ENCODE measurements around the gene CRCP.

GRCh38 chr7:66142996-66143395, 28.3 kb downstream of the CRCP start:
- TF ChIP-seq, protein P1, sequence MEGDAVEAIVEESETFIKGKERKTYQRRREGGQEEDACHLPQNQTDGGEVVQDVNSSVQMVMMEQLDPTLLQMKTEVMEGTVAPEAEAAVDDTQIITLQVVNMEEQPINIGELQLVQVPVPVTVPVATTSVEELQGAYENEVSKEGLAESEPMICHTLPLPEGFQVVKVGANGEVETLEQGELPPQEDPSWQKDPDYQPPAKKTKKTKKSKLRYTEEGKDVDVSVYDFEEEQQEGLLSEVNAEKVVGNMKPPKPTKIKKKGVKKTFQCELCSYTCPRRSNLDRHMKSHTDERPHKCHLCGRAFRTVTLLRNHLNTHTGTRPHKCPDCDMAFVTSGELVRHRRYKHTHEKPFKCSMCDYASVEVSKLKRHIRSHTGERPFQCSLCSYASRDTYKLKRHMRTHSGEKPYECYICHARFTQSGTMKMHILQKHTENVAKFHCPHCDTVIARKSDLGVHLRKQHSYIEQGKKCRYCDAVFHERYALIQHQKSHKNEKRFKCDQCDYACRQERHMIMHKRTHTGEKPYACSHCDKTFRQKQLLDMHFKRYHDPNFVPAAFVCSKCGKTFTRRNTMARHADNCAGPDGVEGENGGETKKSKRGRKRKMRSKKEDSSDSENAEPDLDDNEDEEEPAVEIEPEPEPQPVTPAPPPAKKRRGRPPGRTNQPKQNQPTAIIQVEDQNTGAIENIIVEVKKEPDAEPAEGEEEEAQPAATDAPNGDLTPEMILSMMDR (conservative IDR thresholded peaks at IDR 0.05; ENCODE audit: low read depth, low read length) = no peak
- TF ChIP-seq EZH2phosphoT487 (IDR thresholded peaks at IDR 0.05; ENCODE audit: borderline replicate concordance, low read length) (no peak), EZH2 (IDR thresholded peaks at IDR 0.05; ENCODE audit: low read length, unreplicated experiment) (no peak)
